HCT116 (cell line): ENCODE measurements around the gene TBX15. TPM values are rescaled to one million over a fixed set of nuclear protein-coding genes. Genes with fewer than 3 reads are reported as not detected.

Experiments
- ATAC-seq: fragments of 200-7000 bp; cut with Tn5 transposase; 2 replicates; pipeline ENCODE4 v1.9.1; 2020; ENCODE audit warnings: mild to moderate bottlenecking, moderate library complexity
- BruUV-seq: library from RNA; stranded (reverse); fragments of 400-500 nt; replicated peaks from 2 replicates; lab custom pipeline; 2021; lab: Mats Ljungman, UMichigan
- CTCF ChIA-PET: fragments of 300-600 bp; sonication (Branson Sonifier 250); formaldehyde crosslinking; loops from one replicate; lab custom pipeline; 2021; ENCODE audit warnings: antibody characterized with exemption; lab: Charles Lee
- POLR2A ChIA-PET: fragments of 300-600, 350-600 bp; sonication (Branson Sonifier 250); formaldehyde crosslinking; loops from one replicate; lab custom pipeline; 2021; ENCODE audit warnings: antibody characterized with exemption; lab: Charles Lee
- RAD21 ChIA-PET, 2 experiments: fragments of 300-600 bp; sonication (Branson Sonifier 250); formaldehyde crosslinking; loops; one replicate each; lab custom pipeline; 2023; ENCODE audit warnings: low total read pairs in 2 of 2; ENCODE audit not compliant: uncharacterized antibody in 2 of 2, unreplicated experiment in 2 of 2, low non-redundant PET in 1 of 2; lab: Charles Lee
- DNase-seq: peaks from one replicate; pipeline ENCODE4 v3.0.0-alpha.2; 2010; ENCODE audit warnings: low read depth, low spot score
- H2AFZ ChIP-seq: fragments of 200-600 bp; shearing (Covaris generic), sonication (generic); 2 replicates; pipeline ENCODE4 v1.6.1; 2017; ENCODE audit warnings: low read depth, mixed run types, mixed read lengths, antibody characterized with exemption, low read length; ENCODE audit not compliant: poor library complexity, severe bottlenecking
- H3K27ac ChIP-seq: 2 replicates; pipeline ENCODE4 v1.5.1; 2012; ENCODE audit warnings: low read depth, low read length
- H3K27me3 ChIP-seq: fragments of 200-600 bp; sonication (generic); 2 replicates; pipeline ENCODE4 v1.6.1; 2016; ENCODE audit warnings: mixed run types, low read length, mixed read lengths; ENCODE audit not compliant: insufficient read depth
- H3K36me3 ChIP-seq, 2 experiments: fragments of 200-500 bp in 1 of 2; fragments of 200-600 bp in 1 of 2; sonication (Bioruptor generic) in 1 of 2; sonication (generic) in 1 of 2; 2 replicates each; pipeline versions ENCODE4 v1.5.1 to v1.6.1; 2014 to 2016; ENCODE audit warnings: low read length in 2 of 2, inconsistent platforms in 1 of 2, mixed read lengths in 1 of 2, mixed run types in 1 of 2; ENCODE audit not compliant: insufficient read depth in 2 of 2, control insufficient read depth in 1 of 2
- H3K4me1 ChIP-seq, 2 experiments: fragments of 200-600 bp in 1 of 2; sonication (generic) in 1 of 2; 2 replicates each; pipeline versions ENCODE4 v1.5.1 to v1.6.1; 2012 to 2017; ENCODE audit warnings: low read length in 2 of 2, inconsistent platforms in 1 of 2, mild to moderate bottlenecking in 1 of 2, mixed read lengths in 1 of 2, mixed run types in 1 of 2, moderate library complexity in 1 of 2; ENCODE audit not compliant: insufficient read depth in 2 of 2, control insufficient read depth in 1 of 2
- H3K4me2 ChIP-seq: fragments of 200-600 bp; sonication (generic); 2 replicates; pipeline ENCODE4 v1.6.1; 2017; ENCODE audit warnings: mixed run types, low read length, mixed read lengths
- H3K4me3 ChIP-seq, 2 experiments: fragments of 200-600 bp in 1 of 2; sonication (generic) in 1 of 2; replicated peaks in 1 of 2; 2 replicates each; pipeline ENCODE4 v1.5.1; 2011 to 2016; ENCODE audit warnings: low read length in 2 of 2, control low read depth in 1 of 2, low read depth in 1 of 2, mild to moderate bottlenecking in 1 of 2, mixed read lengths in 1 of 2, mixed run types in 1 of 2
- H3K79me2 ChIP-seq: fragments of 200-600 bp; sonication (generic); 2 replicates; pipeline ENCODE4 v1.6.1; 2017; ENCODE audit warnings: mild to moderate bottlenecking, mixed run types, low read length, moderate library complexity, mixed read lengths; ENCODE audit not compliant: insufficient read depth
- H3K9ac ChIP-seq: fragments of 200-600 bp; sonication (generic); 2 replicates; pipeline ENCODE4 v1.6.1; 2016; ENCODE audit warnings: low read length, mixed read lengths
- H3K9me2 ChIP-seq: fragments of 200-600 bp; sonication (generic), shearing (Covaris generic); 2 replicates; pipeline ENCODE4 v1.6.1; 2017; ENCODE audit warnings: mixed run types, mild to moderate bottlenecking, moderate library complexity; ENCODE audit not compliant: insufficient read depth
- H3K9me3 ChIP-seq, 2 experiments: fragments of 200-500 bp in 1 of 2; fragments of 200-600 bp in 1 of 2; sonication (Bioruptor generic) in 1 of 2; sonication (generic) in 1 of 2; 2 replicates each; pipeline ENCODE4 v1.6.1; 2014 to 2017; ENCODE audit warnings: low read length in 2 of 2, mixed read lengths in 2 of 2, inconsistent platforms in 1 of 2, low read depth in 1 of 2, mild to moderate bottlenecking in 1 of 2, mixed run types in 1 of 2, moderate library complexity in 1 of 2; ENCODE audit not compliant: control insufficient read depth in 1 of 2, insufficient read depth in 1 of 2
- H4K20me1 ChIP-seq: fragments of 200-600 bp; sonication (generic), shearing (Covaris generic); 2 replicates; pipeline ENCODE4 v1.6.1; 2017; ENCODE audit warnings: mixed run types, mild to moderate bottlenecking, moderate library complexity; ENCODE audit not compliant: insufficient read depth
- CEBPB ChIP-seq: IDR thresholded peaks from 2 replicates; pipeline ENCODE4 v1.6.1; 2012; ENCODE audit warnings: low read depth
- EGR1 ChIP-seq: IDR thresholded peaks from 2 replicates; pipeline ENCODE4 v1.6.1; 2012; ENCODE audit warnings: low read depth
- JUND ChIP-seq: IDR thresholded peaks from 2 replicates; pipeline ENCODE4 v1.6.1; 2012
- POLR2AphosphoS5 ChIP-seq: IDR thresholded peaks from 2 replicates; pipeline ENCODE4 v1.6.1; 2011; ENCODE audit warnings: mild to moderate bottlenecking, low read depth, low read length, moderate library complexity
- RAD21 ChIP-seq: IDR thresholded peaks from 2 replicates; pipeline ENCODE4 v1.6.1; 2012; ENCODE audit warnings: low read depth, mild to moderate bottlenecking
- YY1 ChIP-seq: IDR thresholded peaks from 2 replicates; pipeline ENCODE4 v1.6.1; 2011; ENCODE audit warnings: low read length, low read depth, moderate library complexity, mild to moderate bottlenecking; ENCODE audit not compliant: insufficient replicate concordance; ENCODE audit errors: extremely low read depth
- ZBTB33 ChIP-seq: IDR thresholded peaks from 2 replicates; pipeline ENCODE4 v1.6.1; 2011; ENCODE audit warnings: mild to moderate bottlenecking, low read length, moderate library complexity; ENCODE audit not compliant: insufficient replicate concordance; ENCODE audit errors: extremely low read depth
- ZFX ChIP-seq: fragments of 450-650 bp; IDR thresholded peaks from 2 replicates; pipeline ENCODE4 v1.6.1; 2017
- ZNF274 ChIP-seq: fragments of 200-500 bp; sonication (Bioruptor generic); IDR thresholded peaks from 2 replicates; pipeline ENCODE4 v1.6.1; 2014; ENCODE audit warnings: mild to moderate bottlenecking, low read depth, low read length, inconsistent platforms
- intact Hi-C: fragments of 100-400 bp; cut with micrococcal nuclease; formaldehyde crosslinking; loops from 2 replicates; pipeline ENCODE4 v1.10.0; 2022
- total RNA-seq: library from RNA; stranded (reverse); gene quantifications from one replicate; pipeline ENCODE4 v1.2.1, GENCODE V29; 2021; ENCODE audit not compliant: unreplicated experiment
- TF ChIP-seq, protein P1 (sequence below): IDR thresholded peaks from 2 replicates; pipeline ENCODE4 v1.6.1; 2012
- TF ChIP-seq, protein P2 (sequence below), 3 experiments: fragments of 200-600 bp in 1 of 3; sonication (generic) in 1 of 3; IDR thresholded peaks in 2 of 3; conservative IDR thresholded peaks in 1 of 3; 2 replicates each; pipeline ENCODE4 v1.5.1; 2012 to 2017; ENCODE audit warnings: low read depth in 2 of 3, low read length in 2 of 3, antibody characterized with exemption in 1 of 3, borderline replicate concordance in 1 of 3, control low read depth in 1 of 3, mild to moderate bottlenecking in 1 of 3, mixed read lengths in 1 of 3, mixed run types in 1 of 3, moderate library complexity in 1 of 3; ENCODE audit not compliant: insufficient read depth in 1 of 3
- TF ChIP-seq, protein P3 (sequence below): IDR thresholded peaks from 2 replicates; pipeline ENCODE4 v1.6.1; 2012; ENCODE audit warnings: low read depth

Gene TBX15
- total RNA-seq, 1 experiment from 2014 or later, result not detected

- POLR2A ChIA-PET, result no interaction called here
- ATAC-seq, result no peak
These were observed 80.7 kb downstream of the TBX15 start for GRCh38 chr1:118907466-118907865.

More at GRCh38 chr1:118907466-118907865, 80.7 kb downstream of the TBX15 start:
- H3K4me2 ChIP-seq, result no peak overlapping the region
- no peak overlapping the region for H2AFZ ChIP-seq
- no peaks in the 10 kb centered on the region for H3K79me2 ChIP-seq
- H3K9ac ChIP-seq, result no peak overlapping the region
- H3K4me1 ChIP-seq, result no peaks in the 10 kb centered on the region
- TF ChIP-seq, protein P1, sequence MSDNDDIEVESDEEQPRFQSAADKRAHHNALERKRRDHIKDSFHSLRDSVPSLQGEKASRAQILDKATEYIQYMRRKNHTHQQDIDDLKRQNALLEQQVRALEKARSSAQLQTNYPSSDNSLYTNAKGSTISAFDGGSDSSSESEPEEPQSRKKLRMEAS, result no peak
- no peak for TF ChIP-seq YY1
- no peak for TF ChIP-seq JUND
- TF ChIP-seq, protein P2, sequence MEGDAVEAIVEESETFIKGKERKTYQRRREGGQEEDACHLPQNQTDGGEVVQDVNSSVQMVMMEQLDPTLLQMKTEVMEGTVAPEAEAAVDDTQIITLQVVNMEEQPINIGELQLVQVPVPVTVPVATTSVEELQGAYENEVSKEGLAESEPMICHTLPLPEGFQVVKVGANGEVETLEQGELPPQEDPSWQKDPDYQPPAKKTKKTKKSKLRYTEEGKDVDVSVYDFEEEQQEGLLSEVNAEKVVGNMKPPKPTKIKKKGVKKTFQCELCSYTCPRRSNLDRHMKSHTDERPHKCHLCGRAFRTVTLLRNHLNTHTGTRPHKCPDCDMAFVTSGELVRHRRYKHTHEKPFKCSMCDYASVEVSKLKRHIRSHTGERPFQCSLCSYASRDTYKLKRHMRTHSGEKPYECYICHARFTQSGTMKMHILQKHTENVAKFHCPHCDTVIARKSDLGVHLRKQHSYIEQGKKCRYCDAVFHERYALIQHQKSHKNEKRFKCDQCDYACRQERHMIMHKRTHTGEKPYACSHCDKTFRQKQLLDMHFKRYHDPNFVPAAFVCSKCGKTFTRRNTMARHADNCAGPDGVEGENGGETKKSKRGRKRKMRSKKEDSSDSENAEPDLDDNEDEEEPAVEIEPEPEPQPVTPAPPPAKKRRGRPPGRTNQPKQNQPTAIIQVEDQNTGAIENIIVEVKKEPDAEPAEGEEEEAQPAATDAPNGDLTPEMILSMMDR (IDR thresholded peaks at IDR 0.05 in 2 of 3, conservative IDR thresholded peaks at IDR 0.05 in 1 of 3; ENCODE audit: borderline replicate concordance in 1 of 3, insufficient read depth in 1 of 3, low read depth in 2 of 3, low read length in 2 of 3), result no peak
- TF ChIP-seq EGR1, result no peak
- no peak for TF ChIP-seq RAD21
- no peak for TF ChIP-seq CEBPB
- TF ChIP-seq ZFX, result no peak
- no peak for TF ChIP-seq ZNF274
- TF ChIP-seq, protein P3, sequence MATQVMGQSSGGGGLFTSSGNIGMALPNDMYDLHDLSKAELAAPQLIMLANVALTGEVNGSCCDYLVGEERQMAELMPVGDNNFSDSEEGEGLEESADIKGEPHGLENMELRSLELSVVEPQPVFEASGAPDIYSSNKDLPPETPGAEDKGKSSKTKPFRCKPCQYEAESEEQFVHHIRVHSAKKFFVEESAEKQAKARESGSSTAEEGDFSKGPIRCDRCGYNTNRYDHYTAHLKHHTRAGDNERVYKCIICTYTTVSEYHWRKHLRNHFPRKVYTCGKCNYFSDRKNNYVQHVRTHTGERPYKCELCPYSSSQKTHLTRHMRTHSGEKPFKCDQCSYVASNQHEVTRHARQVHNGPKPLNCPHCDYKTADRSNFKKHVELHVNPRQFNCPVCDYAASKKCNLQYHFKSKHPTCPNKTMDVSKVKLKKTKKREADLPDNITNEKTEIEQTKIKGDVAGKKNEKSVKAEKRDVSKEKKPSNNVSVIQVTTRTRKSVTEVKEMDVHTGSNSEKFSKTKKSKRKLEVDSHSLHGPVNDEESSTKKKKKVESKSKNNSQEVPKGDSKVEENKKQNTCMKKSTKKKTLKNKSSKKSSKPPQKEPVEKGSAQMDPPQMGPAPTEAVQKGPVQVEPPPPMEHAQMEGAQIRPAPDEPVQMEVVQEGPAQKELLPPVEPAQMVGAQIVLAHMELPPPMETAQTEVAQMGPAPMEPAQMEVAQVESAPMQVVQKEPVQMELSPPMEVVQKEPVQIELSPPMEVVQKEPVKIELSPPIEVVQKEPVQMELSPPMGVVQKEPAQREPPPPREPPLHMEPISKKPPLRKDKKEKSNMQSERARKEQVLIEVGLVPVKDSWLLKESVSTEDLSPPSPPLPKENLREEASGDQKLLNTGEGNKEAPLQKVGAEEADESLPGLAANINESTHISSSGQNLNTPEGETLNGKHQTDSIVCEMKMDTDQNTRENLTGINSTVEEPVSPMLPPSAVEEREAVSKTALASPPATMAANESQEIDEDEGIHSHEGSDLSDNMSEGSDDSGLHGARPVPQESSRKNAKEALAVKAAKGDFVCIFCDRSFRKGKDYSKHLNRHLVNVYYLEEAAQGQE, result no peak
- TF ChIP-seq POLR2AphosphoS5, result no peak
- no peak for TF ChIP-seq ZBTB33
- no peaks in the 10 kb centered on the region for H3K27me3 ChIP-seq
- ChIA-PET RAD21 (no interaction called here), CTCF (no interaction called here)
- BruUV-seq, result no TSS peak
- H3K9me2 ChIP-seq, result no peaks in the 10 kb centered on the region
- no peak overlapping the region for H3K4me3 ChIP-seq
- no peak overlapping the region for H3K27ac ChIP-seq
- no peaks in the 10 kb centered on the region for H4K20me1 ChIP-seq
- no peaks in the 10 kb centered on the region for H3K36me3 ChIP-seq
- intact Hi-C loops, result no loop called here
- H3K9me3 ChIP-seq, result no peaks in the 10 kb centered on the region
- DNase-seq, result no peak
